HG03045 (cell line): ENCODE data around the gene ANKK1.

ENCODE experiments used
- ATAC-seq: cut with Tn5 transposase; IDR thresholded peaks from one replicate; pipeline ENCODE4 v1.9.1; 2021; ENCODE audit warnings: mild to moderate bottlenecking, moderate library complexity; ENCODE audit not compliant: unreplicated experiment

The ANKK1 gene

DNA sequence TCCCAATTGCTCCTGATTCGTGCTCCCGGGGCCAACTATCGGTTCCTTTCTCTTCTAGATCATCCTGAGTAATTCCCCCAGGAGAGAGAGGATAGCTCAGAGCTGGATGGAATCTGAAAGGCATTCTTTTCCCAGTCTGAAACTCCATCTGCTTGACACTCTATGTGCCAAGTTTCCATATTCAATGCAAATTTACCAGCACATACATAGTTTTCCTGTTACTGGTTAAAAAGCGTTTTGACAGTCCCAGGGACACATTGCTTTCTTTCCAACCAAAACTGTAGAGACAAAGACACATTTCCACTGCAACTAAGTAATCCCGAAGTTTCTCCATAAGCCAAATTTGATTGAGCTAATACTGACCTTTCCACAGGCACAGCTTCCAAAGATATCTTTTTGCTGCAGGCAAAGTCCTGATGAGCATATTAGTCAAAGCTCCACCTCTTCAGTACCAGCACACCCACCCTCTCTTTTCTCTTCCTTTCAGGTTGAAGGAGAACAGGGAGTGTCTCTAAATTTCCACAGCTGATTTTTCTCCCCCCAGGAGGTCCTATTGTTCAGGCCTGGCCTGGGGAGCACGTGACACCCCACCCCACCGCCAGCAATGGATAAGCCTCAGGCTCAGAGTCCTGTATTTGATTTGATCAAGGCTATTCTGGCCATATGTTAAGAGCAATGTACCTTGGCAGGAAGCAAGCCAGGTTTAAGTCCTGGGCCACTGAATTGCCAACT lies 9.7 kb upstream of the ANKK1 start:
- no peak for ATAC-seq

- ATAC-seq, result no peak
Measured at GRCh38 chr11:113378692-113379091, 8.9 kb upstream of the ANKK1 start.

GRCh38 chr11:113382121-113382520 lies 5.5 kb upstream of the ANKK1 start:
- no peak for ATAC-seq

DNA sequence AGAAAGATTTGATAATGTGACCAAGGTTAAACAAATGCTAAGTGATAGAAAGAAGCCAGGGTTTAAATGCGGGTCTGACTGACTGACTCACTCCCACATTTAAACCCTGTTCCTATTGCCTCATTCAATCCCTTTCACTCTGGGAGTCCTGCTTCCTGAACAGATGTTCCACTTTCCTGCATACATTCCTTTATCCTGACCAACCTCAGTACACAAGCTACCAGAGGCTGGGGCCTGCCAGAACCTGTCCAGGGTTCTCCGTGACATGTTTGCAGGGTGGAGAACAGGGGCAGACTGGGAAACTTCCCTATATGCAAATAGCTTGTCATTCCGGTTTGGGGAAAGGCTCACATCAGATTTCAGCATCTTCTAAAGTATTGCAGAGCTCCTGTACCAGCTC lies 3.0 kb upstream of the ANKK1 start:
- no peak for ATAC-seq

DNA sequence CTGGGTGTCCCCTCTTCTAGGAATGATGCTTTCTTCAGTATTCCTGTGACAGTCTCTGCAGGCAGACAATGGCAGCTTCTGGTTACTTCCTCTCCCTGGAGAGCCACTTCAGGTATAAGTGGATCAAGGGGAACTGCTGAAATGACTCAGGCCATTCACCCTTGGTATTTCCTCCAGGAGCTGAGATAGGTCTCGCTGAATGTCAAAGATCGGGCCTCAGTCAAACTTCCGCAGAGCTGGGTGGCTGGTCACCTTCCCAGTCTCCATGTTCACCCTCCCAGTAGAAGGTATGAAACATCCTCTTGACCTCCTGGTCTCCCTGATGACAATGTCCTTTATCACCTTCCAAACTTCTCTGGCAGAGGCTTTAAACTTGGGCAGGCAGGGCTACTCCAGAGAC lies 1.8 kb upstream of the ANKK1 start:
- no peak for ATAC-seq

DNA sequence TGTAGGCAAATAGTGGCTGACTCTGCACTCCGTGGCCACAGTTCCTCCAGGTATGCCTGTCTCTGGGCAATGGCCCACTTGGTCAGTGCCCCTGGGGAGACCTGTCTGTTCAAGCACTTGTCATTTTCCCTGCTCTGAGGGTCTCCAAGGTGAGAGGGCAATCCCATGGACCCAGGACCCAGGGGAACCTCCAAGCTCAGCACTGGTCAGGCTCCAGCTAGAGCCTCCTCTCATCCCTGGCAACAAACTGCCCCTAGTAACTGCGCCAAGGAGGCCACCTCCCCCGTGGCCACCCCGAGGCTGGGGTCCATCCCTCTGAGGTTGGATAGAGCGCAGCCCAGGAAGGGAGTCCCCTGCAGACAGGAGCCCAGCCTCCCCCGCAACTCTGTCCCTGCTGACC lies 713 bp upstream of the ANKK1 start:
- no peak for ATAC-seq

- no peak for ATAC-seq
Measured at GRCh38 chr11:113389272-113389671, 1.7 kb downstream of the ANKK1 start.

- ATAC-seq, result no peak
Measured at GRCh38 chr11:113392236-113392921, 4.8 kb downstream of the ANKK1 start.

GRCh38 chr11:113393501-113393985 lies 6.0 kb downstream of the ANKK1 start:
- no peak for ATAC-seq

GRCh38 chr11:113394919-113395318 lies 7.3 kb downstream of the ANKK1 start:
- no peak for ATAC-seq

DNA sequence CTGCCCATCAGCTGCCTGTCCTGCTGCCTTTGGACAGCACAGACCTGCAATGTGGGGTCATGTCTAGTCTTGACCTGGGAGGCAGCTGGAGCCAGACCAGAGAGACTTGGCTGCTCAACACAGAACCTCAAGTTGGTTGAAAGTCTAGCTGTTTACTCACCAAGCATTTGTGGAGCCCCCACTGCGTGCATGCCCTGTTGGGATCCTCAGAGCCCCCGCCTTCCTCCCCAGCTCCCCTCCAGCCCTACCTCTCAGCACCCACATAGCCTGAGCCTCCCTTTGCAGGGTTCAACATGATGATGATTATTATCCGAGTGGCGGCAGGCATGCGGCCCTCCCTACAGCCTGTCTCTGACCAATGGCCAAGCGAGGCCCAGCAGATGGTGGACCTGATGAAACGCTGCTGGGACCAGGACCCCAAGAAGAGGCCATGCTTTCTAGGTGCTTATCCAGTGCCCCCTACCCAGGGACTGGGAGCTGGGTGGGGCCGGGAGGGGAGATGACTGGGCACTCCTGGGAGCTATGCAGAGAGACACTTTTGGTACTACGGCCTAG lies 8.3 kb downstream of the ANKK1 start:
- no peak for ATAC-seq

GRCh38 chr11:113396690-113397089 lies 9.1 kb downstream of the ANKK1 start:
- no peak for ATAC-seq

DNA sequence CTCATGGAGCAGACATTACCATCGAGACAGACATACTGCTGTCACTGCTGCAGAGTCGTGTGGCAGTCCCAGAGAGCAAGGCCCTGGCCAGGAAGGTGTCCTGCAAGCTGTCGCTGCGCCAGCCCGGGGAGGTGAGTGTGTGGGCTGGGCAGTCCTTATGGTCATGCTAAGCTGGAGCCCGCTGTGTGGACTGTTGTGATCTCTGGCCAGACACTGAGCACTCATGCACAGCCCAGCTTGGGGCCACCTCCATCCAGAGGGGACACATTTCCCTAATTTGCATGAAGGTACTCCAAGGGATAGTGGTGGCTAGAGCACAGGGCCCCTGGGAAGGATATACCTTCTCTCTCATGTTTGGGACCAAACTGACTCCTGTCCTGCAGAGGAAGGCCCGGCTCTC lies 9.6 kb downstream of the ANKK1 start:
- ATAC-seq, result no peak

DNA sequence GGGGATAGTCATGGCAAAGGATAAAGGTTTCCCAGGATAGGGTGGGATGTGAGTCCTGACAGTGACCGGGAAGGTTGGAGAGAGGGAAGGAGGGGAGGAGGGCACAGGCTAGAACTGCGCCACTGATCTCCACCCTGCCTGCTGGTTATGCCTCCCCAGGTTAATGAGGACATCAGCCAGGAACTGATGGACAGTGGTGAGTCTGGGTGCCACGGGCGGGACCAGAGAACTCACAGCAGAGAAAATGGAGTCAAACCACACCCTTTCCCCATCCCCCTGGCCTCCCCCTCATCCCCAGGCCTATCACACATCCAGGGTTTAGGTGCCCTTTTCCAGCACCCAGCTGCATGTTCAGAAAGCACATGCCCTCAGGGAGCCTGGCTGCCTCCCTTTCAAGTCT lies 10.2 kb downstream of the ANKK1 start:
- no peak for ATAC-seq

DNA sequence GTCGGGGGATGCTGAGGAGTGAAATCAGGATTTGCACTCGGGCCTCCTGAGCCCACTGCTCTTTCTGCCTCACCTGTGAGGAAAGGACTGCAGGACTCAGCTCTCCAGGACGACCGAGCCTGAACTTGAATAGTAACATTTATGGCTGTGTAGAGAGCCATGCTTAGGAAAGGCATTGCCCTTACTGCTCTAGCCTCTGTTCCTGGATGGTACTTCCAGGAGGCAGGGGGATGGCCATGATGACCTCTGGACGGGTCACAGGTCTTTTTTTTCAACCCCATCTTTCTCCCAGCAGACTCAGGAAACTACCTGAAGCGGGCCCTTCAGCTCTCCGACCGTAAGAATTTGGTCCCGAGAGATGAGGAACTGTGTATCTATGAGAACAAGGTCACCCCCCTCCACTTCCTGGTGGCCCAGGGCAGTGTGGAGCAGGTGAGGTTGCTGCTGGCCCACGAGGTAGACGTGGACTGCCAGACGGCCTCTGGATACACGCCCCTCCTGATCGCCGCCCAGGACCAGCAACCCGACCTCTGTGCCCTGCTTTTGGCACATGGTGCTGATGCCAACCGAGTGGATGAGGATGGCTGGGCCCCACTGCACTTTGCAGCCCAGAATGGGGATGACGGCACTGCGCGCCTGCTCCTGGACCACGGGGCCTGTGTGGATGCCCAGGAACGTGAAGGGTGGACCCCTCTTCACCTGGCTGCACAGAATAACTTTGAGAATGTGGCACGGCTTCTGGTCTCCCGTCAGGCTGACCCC lies 11.3 kb downstream of the ANKK1 start:
- ATAC-seq, result no peak

DNA sequence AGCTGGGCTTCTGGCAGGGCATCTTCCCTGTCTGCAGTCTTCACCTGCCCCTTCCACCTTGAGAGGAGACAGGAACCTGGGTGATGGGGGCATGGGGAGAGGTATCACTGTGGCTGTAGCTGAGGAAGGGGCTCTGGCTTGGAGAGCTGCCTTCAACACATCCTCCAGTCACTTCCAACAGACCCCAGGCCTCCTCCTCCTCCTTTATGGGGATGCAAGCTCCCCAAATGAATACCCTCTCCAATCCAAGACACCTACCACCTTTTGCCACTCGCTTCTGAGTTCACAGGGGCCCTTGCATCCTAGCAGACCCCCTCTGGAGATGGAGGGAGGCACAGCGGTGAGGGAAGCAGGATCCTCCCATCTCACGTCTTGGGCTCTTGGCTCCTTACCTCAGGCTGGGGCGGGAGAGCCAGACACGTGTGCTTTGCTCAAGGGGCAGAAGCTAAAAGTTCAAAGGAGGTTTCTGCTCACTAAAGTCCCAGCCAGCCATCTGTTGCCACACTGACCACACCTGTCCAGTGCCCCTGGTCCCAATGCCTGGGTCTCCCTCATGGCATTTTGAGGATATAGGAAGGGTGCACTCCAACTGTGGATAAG lies 13.2 kb downstream of the ANKK1 start:
- no peak for ATAC-seq

GRCh38 chr11:113401718-113402117 lies 14.1 kb downstream of the ANKK1 start:
- ATAC-seq, result no peak

- no peak for ATAC-seq
Measured at GRCh38 chr11:113404859-113405430, 17.4 kb downstream of the ANKK1 start.

GRCh38 chr11:113405724-113406478 lies 18.3 kb downstream of the ANKK1 start:
- no peak for ATAC-seq

GRCh38 chr11:113407163-113407562 lies 19.6 kb downstream of the ANKK1 start:
- ATAC-seq, result no peak
